ENCODE data around the gene DSG2. TPM values are rescaled to one million over a fixed set of nuclear protein-coding genes. Genes with fewer than 3 reads are reported as not detected.

DSG2 gene
- total and polyA plus RNA-seq, 7 donors, result 1.8 to 92.4 (median 3.6) TPM

DNA sequence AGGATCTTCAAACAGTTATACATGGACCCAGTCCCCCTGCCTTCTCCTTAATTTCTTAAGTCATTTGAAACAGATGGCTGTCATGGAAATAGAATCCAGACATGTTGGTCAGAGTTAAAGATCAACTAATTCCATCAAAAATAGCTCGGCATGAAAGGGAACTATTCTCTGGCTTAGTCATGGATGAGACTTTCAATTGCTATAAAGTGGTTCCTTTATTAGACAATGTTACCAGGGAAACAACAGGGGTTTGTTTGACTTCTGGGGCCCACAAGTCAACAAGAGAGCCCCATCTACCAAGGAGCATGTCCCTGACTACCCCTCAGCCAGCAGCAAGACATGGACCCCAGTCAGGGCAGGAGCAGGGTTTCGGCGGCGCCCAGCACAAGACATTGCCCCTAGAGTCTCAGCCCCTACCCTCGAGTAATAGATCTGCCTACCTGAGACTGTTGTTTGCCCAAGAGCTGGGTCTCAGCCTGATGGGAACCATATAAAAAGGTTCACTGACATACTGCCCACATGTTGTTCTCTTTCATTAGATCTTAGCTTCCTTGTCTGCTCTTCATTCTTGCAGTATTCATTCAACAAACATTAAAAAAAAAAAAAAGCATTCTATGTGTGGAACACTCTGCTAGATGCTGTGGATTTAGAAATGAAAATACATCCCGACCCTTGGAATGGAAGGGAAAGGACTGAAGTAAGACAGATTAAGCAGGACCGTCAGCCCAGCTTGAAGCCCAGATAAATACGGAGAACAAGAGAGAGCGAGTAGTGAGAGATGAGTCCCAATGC lies 98.3 kb downstream of the DSG2 start:
- H3K27ac ChIP-seq, result peak overlapping the region in 1 of 4 donors; percentile 23
- WGBS, 2 donors, result 84 to 88% methylated on average over 9 of the region's 9 CpGs
- DNase-seq, result no peak
- no peaks in the 10 kb centered on the region for H3K36me3 ChIP-seq
- H3K4me1 ChIP-seq, result no peaks in the 10 kb centered on the region
- no peaks in the 10 kb centered on the region for H3K27me3 ChIP-seq
- TF ChIP-seq POLR2AphosphoS5 (IDR thresholded peaks at IDR 0.05) (no peak), EP300 (IDR thresholded peaks at IDR 0.05) (no peak), POLR2A (IDR thresholded peaks at IDR 0.05) (no peak)
- TF ChIP-seq, protein P1, sequence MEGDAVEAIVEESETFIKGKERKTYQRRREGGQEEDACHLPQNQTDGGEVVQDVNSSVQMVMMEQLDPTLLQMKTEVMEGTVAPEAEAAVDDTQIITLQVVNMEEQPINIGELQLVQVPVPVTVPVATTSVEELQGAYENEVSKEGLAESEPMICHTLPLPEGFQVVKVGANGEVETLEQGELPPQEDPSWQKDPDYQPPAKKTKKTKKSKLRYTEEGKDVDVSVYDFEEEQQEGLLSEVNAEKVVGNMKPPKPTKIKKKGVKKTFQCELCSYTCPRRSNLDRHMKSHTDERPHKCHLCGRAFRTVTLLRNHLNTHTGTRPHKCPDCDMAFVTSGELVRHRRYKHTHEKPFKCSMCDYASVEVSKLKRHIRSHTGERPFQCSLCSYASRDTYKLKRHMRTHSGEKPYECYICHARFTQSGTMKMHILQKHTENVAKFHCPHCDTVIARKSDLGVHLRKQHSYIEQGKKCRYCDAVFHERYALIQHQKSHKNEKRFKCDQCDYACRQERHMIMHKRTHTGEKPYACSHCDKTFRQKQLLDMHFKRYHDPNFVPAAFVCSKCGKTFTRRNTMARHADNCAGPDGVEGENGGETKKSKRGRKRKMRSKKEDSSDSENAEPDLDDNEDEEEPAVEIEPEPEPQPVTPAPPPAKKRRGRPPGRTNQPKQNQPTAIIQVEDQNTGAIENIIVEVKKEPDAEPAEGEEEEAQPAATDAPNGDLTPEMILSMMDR (IDR thresholded peaks at IDR 0.05), result no peak
- intact Hi-C loops (cut with DNase I), result no loop called here
- H3K4me3 ChIP-seq, result no peak overlapping the region
- H3K9me3 ChIP-seq, result no peaks in the 10 kb centered on the region

DNA sequence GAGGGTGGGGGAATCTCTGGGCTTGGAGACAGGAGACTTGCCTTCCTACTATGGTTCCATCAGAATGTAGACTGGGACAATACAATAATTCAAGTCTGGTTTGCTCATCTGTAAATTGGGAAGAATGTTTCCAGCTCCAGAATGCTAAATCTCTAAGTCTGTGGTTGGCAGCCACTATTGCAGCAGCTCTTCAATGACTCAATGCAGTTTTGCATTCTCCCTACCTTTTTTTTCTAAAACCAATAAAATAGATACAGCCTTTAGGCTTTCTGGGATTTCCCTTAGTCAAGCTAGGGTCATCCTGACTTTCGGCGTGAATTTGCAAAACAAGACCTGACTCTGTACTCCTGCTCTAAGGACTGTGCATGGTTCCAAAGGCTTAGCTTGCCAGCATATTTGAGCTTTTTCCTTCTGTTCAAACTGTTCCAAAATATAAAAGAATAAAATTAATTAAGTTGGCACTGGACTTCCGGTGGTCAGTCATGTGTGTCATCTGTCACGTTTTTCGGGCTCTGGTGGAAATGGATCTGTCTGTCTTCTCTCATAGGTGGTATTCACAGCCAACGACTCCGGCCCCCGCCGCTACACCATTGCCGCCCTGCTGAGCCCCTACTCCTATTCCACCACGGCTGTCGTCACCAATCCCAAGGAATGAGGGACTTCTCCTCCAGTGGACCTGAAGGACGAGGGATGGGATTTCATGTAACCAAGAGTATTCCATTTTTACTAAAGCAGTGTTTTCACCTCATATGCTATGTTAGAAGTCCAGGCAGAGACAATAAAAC lies 100.2 kb downstream of the DSG2 start:
- Histone ChIP-seq H3K27me3 (no peaks in the 10 kb centered on the region), H3K4me3 (no peak overlapping the region), H3K27ac (no peak overlapping the region), H3K9me3 (no peaks in the 10 kb centered on the region), H3K4me1 (no peaks in the 10 kb centered on the region), H3K36me3 (no peaks in the 10 kb centered on the region)
- DNase-seq, result no peak
- intact Hi-C loops (cut with DNase I), result no loop called here
- 95 to 96% methylated on average over 13 of the region's 13 CpGs for WGBS, 2 donors
- TF ChIP-seq POLR2A (IDR thresholded peaks at IDR 0.05), result no peak
- TF ChIP-seq, protein P1 (IDR thresholded peaks at IDR 0.05), result no peak
- no peak for TF ChIP-seq EP300 (IDR thresholded peaks at IDR 0.05)
- no peak for TF ChIP-seq POLR2AphosphoS5 (IDR thresholded peaks at IDR 0.05)

Other genes with a start within 250 kb of the DSG2 start
- gene DSG1, start 180.0 kb upstream of the DSG2 start, total RNA-seq, result not detected
- gene DSG1, start 180.0 kb upstream of the DSG2 start, polyA plus RNA-seq, result not detected
- gene DSG4, start 121.4 kb upstream of the DSG2 start, total RNA-seq, result not detected
- gene DSG4, start 121.4 kb upstream of the DSG2 start, polyA plus RNA-seq, result under 1 TPM in 1 of 3 donors, not detected in 2; 0.09 TPM
- not detected for gene DSG3, start 50.4 kb upstream of the DSG2 start, total RNA-seq
- 1 to 10 TPM in 1 of 3 donors, under 1 TPM in 1, not detected in 1; under 0.01 to 1.1 TPM for gene DSG3, start 50.4 kb upstream of the DSG2 start, polyA plus RNA-seq
- gene TTR, start 93.7 kb downstream of the DSG2 start, total RNA-seq, result under 1 TPM in 1 of 4 donors, not detected in 3; 0.82 TPM
- gene TTR, start 93.7 kb downstream of the DSG2 start, polyA plus RNA-seq, result 1 to 10 TPM in 1 of 3 donors, under 1 TPM in 1, not detected in 1; 0.31 to 7.2 TPM
- 1 to 10 TPM; 4.6 to 7.8 (median 5.0) TPM for gene B4GALT6, start 186.4 kb downstream of the DSG2 start, total RNA-seq
- gene B4GALT6, start 186.4 kb downstream of the DSG2 start, polyA plus RNA-seq, result 1 to 10 TPM in 2 of 3 donors, not detected in 1; 1.2 to 2.5 TPM

Measured in sigmoid colon (tissue), 7 donors.